OCI-LY3 (cell line): ENCODE measurements around the gene SND1.

Source experiments
- EZH2phosphoT487 ChIP-seq: fragments of 200-600 bp; shearing (Covaris generic); IDR thresholded peaks from 2 replicates; pipeline ENCODE4 v1.6.1; 2018; ENCODE audit warnings: antibody characterized with exemption, mixed run types, low read depth
- TF ChIP-seq, protein P1 (sequence below): fragments of 200-600, 300-600 bp; sonication (generic); IDR thresholded peaks from 2 replicates; pipeline ENCODE4 v1.5.1; 2014; ENCODE audit warnings: antibody characterized with exemption, low read length, low read depth

DNA sequence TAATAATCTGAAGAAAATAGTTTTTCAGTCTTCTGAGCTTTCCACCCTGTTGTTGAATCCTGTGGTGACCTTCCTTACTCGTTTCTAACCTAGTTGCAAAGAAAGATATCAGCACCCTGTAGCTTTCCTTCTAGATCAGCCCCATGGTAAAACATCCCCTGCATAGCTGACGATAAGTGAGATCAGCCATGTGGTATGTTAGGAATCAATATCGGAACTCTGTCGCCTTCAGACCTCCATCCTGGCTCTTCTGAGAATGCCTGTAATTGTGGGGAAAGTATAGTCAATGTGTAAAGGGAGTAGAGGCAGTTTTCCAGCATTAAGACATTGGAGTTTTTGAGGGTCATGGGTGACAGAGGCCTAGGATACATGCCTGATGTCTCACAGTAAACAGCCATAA lies 227.4 kb downstream of the SND1 start:
- no peak for TF ChIP-seq EZH2phosphoT487
- TF ChIP-seq, protein P1, sequence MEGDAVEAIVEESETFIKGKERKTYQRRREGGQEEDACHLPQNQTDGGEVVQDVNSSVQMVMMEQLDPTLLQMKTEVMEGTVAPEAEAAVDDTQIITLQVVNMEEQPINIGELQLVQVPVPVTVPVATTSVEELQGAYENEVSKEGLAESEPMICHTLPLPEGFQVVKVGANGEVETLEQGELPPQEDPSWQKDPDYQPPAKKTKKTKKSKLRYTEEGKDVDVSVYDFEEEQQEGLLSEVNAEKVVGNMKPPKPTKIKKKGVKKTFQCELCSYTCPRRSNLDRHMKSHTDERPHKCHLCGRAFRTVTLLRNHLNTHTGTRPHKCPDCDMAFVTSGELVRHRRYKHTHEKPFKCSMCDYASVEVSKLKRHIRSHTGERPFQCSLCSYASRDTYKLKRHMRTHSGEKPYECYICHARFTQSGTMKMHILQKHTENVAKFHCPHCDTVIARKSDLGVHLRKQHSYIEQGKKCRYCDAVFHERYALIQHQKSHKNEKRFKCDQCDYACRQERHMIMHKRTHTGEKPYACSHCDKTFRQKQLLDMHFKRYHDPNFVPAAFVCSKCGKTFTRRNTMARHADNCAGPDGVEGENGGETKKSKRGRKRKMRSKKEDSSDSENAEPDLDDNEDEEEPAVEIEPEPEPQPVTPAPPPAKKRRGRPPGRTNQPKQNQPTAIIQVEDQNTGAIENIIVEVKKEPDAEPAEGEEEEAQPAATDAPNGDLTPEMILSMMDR: no peak
